ENCODE measurements around the gene ABHD14A. TPM values are rescaled to one million over a fixed set of nuclear protein-coding genes. Genes with fewer than 3 reads are reported as not detected.

ABHD14A gene
- total and polyA plus RNA-seq, 9 donors = 5.1 to 36.1 (median 27.4) TPM

GRCh38 chr3:51929420-51930003 lies 45.4 kb upstream of the ABHD14A start:
- Histone ChIP-seq H3K9me3 (no peaks in the 10 kb centered on the region), H3K4me3 (no peak overlapping the region), H3K27me3 (no peaks in the 10 kb centered on the region), H3K36me3 (no peaks in the 10 kb centered on the region), H3K4me1 (ENCODE audit: insufficient read depth) (no peaks in the 10 kb centered on the region), H3K27ac (no peak overlapping the region)
- TF ChIP-seq CTCF (IDR thresholded peaks at IDR 0.05) (no peak), POLR2A (IDR thresholded peaks at IDR 0.05) (no peak), EP300 (IDR thresholded peaks at IDR 0.05) (no peak)
- intact Hi-C loops (cut with DNase I) = no loop called here
- 66 to 77% (median 69%) methylated on average over 5 of the region's 5 CpGs for WGBS, 3 donors
- DNase-seq = no peak

- H3K27me3 ChIP-seq = no peaks in the 10 kb centered on the region
- no peak overlapping the region for H3K27ac ChIP-seq
- H3K36me3 ChIP-seq = no peaks in the 10 kb centered on the region
- TF ChIP-seq EP300 (IDR thresholded peaks at IDR 0.05) (no peak), POLR2A (IDR thresholded peaks at IDR 0.05) (no peak), CTCF (IDR thresholded peaks at IDR 0.05) (no peak)
- 100% methylated on average over 1 of the region's 1 CpG for WGBS, 3 donors
- intact Hi-C loops (cut with DNase I) = no loop called here
- no peak for DNase-seq
- H3K4me1 ChIP-seq (ENCODE audit: insufficient read depth) = no peaks in the 10 kb centered on the region
- no peaks in the 10 kb centered on the region for H3K9me3 ChIP-seq
- no peak overlapping the region for H3K4me3 ChIP-seq
Measured at GRCh38 chr3:51930439-51930838, 44.4 kb upstream of the ABHD14A start.

GRCh38 chr3:51931756-51932155 lies 43.1 kb upstream of the ABHD14A start:
- WGBS, 3 donors = 89 to 94% (median 90%) methylated on average over 6 of the region's 6 CpGs
- TF ChIP-seq POLR2A (IDR thresholded peaks at IDR 0.05) = no peak
- no peak for TF ChIP-seq CTCF (IDR thresholded peaks at IDR 0.05)
- TF ChIP-seq EP300 (IDR thresholded peaks at IDR 0.05) = no peak
- H3K36me3 ChIP-seq = no peaks in the 10 kb centered on the region
- H3K27me3 ChIP-seq = no peaks in the 10 kb centered on the region
- intact Hi-C loops (cut with DNase I) = no loop called here
- H3K4me1 ChIP-seq (ENCODE audit: insufficient read depth) = no peaks in the 10 kb centered on the region
- DNase-seq = no peak
- H3K9me3 ChIP-seq = no peaks in the 10 kb centered on the region
- H3K27ac ChIP-seq = no peak overlapping the region
- H3K4me3 ChIP-seq = no peak overlapping the region

GRCh38 chr3:51932471-51933370 lies 42.1 kb upstream of the ABHD14A start:
- H3K4me1 ChIP-seq (ENCODE audit: insufficient read depth) = no peaks in the 10 kb centered on the region
- no peak for DNase-seq
- H3K27ac ChIP-seq = no peak overlapping the region
- WGBS, 3 donors = 90 to 92% (median 91%) methylated on average over 15 of the region's 15 CpGs
- H3K9me3 ChIP-seq = no peaks in the 10 kb centered on the region
- no peak overlapping the region for H3K4me3 ChIP-seq
- TF ChIP-seq POLR2A (IDR thresholded peaks at IDR 0.05) (no peak), CTCF (IDR thresholded peaks at IDR 0.05) (no peak), EP300 (IDR thresholded peaks at IDR 0.05) (no peak)
- H3K27me3 ChIP-seq = no peaks in the 10 kb centered on the region
- intact Hi-C loops (cut with DNase I) = no loop called here
- H3K36me3 ChIP-seq = no peaks in the 10 kb centered on the region

Data from ovary (tissue), 9 donors.